GM12865 (cell line): ENCODE results near the gene TNFRSF21.
"Not testable (repeated sequence)": the region's sequence is repeated elsewhere in the genome, so short reads cannot be mapped to it uniquely, and the experiment has no call there.

Experiments used
- DNase-seq: peaks from one replicate; pipeline ENCODE4 v3.0.0; 2010; ENCODE audit warnings: low read depth
- H3K4me3 ChIP-seq: 2 replicates; pipeline ENCODE4 v1.5.1; 2011; ENCODE audit warnings: mild to moderate bottlenecking, low read depth, low read length, control low read depth
- CTCF ChIP-seq: IDR thresholded peaks from 2 replicates; pipeline ENCODE4 v1.5.1; 2011; ENCODE audit warnings: low read length, control low read depth, low read depth, inconsistent platforms; ENCODE audit not compliant: insufficient read depth; ENCODE audit errors: missing control alignments

Gene TNFRSF21

GRCh38 chr6:47323321-47323720 is 13.6 kb upstream of the TNFRSF21 start:
- no peak overlapping the region for H3K4me3 ChIP-seq
- TF ChIP-seq CTCF: no peak
- DNase-seq: no peak

- no peak overlapping the region for H3K4me3 ChIP-seq
- no peak for TF ChIP-seq CTCF
- no peak for DNase-seq
Measured at GRCh38 chr6:47321577-47321976, 11.9 kb upstream of the TNFRSF21 start.

- TF ChIP-seq CTCF: no peak
- no peak overlapping the region for H3K4me3 ChIP-seq
- no peak for DNase-seq
Measured at GRCh38 chr6:47319867-47320266, 10.2 kb upstream of the TNFRSF21 start.

GRCh38 chr6:47319382-47319781 is 9.7 kb upstream of the TNFRSF21 start:
- DNase-seq: no peak
- H3K4me3 ChIP-seq: no peak overlapping the region
- no peak for TF ChIP-seq CTCF

GRCh38 chr6:47318236-47318989 is 8.7 kb upstream of the TNFRSF21 start:
- no peak for TF ChIP-seq CTCF
- no peak for DNase-seq
- no peak overlapping the region for H3K4me3 ChIP-seq

- not testable (repeated sequence) for DNase-seq, H3K4me3 ChIP-seq
Measured at GRCh38 chr6:47315181-47315580, 5.5 kb upstream of the TNFRSF21 start.

GRCh38 chr6:47310131-47310480 is 401 bp upstream of the TNFRSF21 start:
- DNase-seq: no peak
- H3K4me3 ChIP-seq: no peak overlapping the region
- no peak for TF ChIP-seq CTCF
